MM.1S (cell line): ENCODE results near the gene CLDND2.

ENCODE experiments used
- DNase-seq: peaks from one replicate; pipeline ENCODE4 v3.0.0-alpha.2; 2015
- H2AFZ ChIP-seq: fragments of 300-600 bp; sonication (generic); 2 replicates; pipeline ENCODE4 v1.6.0; 2016; ENCODE audit warnings: antibody characterized with exemption, low read length
- H3F3A ChIP-seq: fragments of 300-600 bp; sonication (generic); 2 replicates; pipeline ENCODE4 v1.6.1; 2016; ENCODE audit warnings: mild to moderate bottlenecking, antibody characterized with exemption, low read length, moderate library complexity, mixed read lengths; ENCODE audit not compliant: insufficient read depth
- H3K27ac ChIP-seq: fragments of 300-600 bp; sonication (generic); 2 replicates; pipeline ENCODE4 v1.5.1; 2016; ENCODE audit warnings: mild to moderate bottlenecking, low read length
- H3K27me3 ChIP-seq: fragments of 300-600 bp; sonication (generic); replicated peaks from 2 replicates; pipeline ENCODE4 v1.6.0; 2016; ENCODE audit warnings: low read length; ENCODE audit not compliant: insufficient read depth
- H3K36me3 ChIP-seq: fragments of 300-600 bp; sonication (generic); replicated peaks from 2 replicates; pipeline ENCODE4 v1.6.1; 2016; ENCODE audit warnings: mild to moderate bottlenecking, low read length, mixed read lengths; ENCODE audit not compliant: insufficient read depth
- H3K4me1 ChIP-seq: fragments of 300-600 bp; sonication (generic); 2 replicates; pipeline ENCODE4 v1.6.1; 2016; ENCODE audit warnings: low read length, mixed read lengths
- H3K4me2 ChIP-seq: fragments of 300-600 bp; sonication (generic); 2 replicates; pipeline ENCODE4 v1.6.0; 2016; ENCODE audit warnings: low read depth, low read length
- H3K4me3 ChIP-seq: fragments of 300-600 bp; sonication (generic); 2 replicates; pipeline ENCODE4 v1.5.1; 2016; ENCODE audit warnings: low read length, mixed read lengths
- H3K79me2 ChIP-seq: fragments of 300-600 bp; sonication (generic); 2 replicates; pipeline ENCODE4 v1.6.1; 2016; ENCODE audit warnings: mixed run types, low read length, mixed read lengths
- H3K9ac ChIP-seq: fragments of 300-600 bp; sonication (generic); 2 replicates; pipeline ENCODE4 v1.6.1; 2016; ENCODE audit warnings: low read length, mixed read lengths
- H3K9me2 ChIP-seq: fragments of 300-600 bp; sonication (generic); replicated peaks from 2 replicates; pipeline ENCODE4 v1.6.1; 2016; ENCODE audit warnings: mild to moderate bottlenecking, low read length, mixed read lengths; ENCODE audit not compliant: insufficient read depth
- H3K9me3 ChIP-seq: fragments of 300-600 bp; sonication (generic); replicated peaks from 2 replicates; pipeline ENCODE4 v1.6.1; 2016; ENCODE audit warnings: mild to moderate bottlenecking, low read length, mixed read lengths; ENCODE audit not compliant: insufficient read depth
- H4K20me1 ChIP-seq: fragments of 300-600 bp; sonication (generic); 2 replicates; pipeline ENCODE4 v1.6.1; 2016; ENCODE audit warnings: mild to moderate bottlenecking, low read length, moderate library complexity, mixed read lengths; ENCODE audit not compliant: insufficient read depth
- CTCF ChIP-seq: fragments of 300-600 bp; sonication (generic); IDR thresholded peaks from 2 replicates; pipeline ENCODE4 v1.5.1; 2016; ENCODE audit warnings: antibody characterized with exemption, low read length, mixed read lengths
- EZH2 ChIP-seq: fragments of 300-600 bp; sonication (generic); optimal IDR thresholded peaks from 2 replicates; pipeline ENCODE3; 2017; ENCODE audit warnings: low read depth, mild to moderate bottlenecking, antibody characterized with exemption, low read length, mixed read lengths
- EZH2phosphoT487 ChIP-seq: fragments of 300-600 bp; sonication (generic); IDR thresholded peaks from 2 replicates; pipeline ENCODE4 v1.6.1; 2018; ENCODE audit warnings: antibody characterized with exemption, low read length

The CLDND2 gene

GRCh38 chr19:51365211-51365964, 3.4 kb downstream of the CLDND2 start:
- Histone ChIP-seq H3K9me2 (no peaks in the 10 kb centered on the region), H4K20me1 (no peaks in the 10 kb centered on the region), H2AFZ (no peak overlapping the region), H3K4me1 (no peaks in the 10 kb centered on the region), H3K4me2 (no peak overlapping the region), H3K36me3 (no peaks in the 10 kb centered on the region), H3K79me2 (no peaks in the 10 kb centered on the region), H3K9ac (no peak overlapping the region), H3K27me3 (no peaks in the 10 kb centered on the region), H3K27ac (no peak overlapping the region), H3K4me3 (no peak overlapping the region), H3F3A (no peaks in the 10 kb centered on the region), H3K9me3 (no peaks in the 10 kb centered on the region)
- no peak for DNase-seq
- TF ChIP-seq CTCF = no peak
- TF ChIP-seq EZH2 = no peak
- no peak for TF ChIP-seq EZH2phosphoT487

GRCh38 chr19:51364200-51365106, 4.3 kb downstream of the CLDND2 start:
- no peaks in the 10 kb centered on the region for H4K20me1 ChIP-seq
- DNase-seq = no peak
- H3K27ac ChIP-seq = no peak overlapping the region
- H3K4me2 ChIP-seq = no peak overlapping the region
- H3K36me3 ChIP-seq = no peaks in the 10 kb centered on the region
- no peaks in the 10 kb centered on the region for H3F3A ChIP-seq
- H3K27me3 ChIP-seq = no peaks in the 10 kb centered on the region
- H3K4me1 ChIP-seq = no peaks in the 10 kb centered on the region
- H3K9me2 ChIP-seq = no peaks in the 10 kb centered on the region
- no peak overlapping the region for H3K9ac ChIP-seq
- no peak overlapping the region for H2AFZ ChIP-seq
- H3K9me3 ChIP-seq = no peaks in the 10 kb centered on the region
- H3K79me2 ChIP-seq = no peaks in the 10 kb centered on the region
- no peak overlapping the region for H3K4me3 ChIP-seq
- TF ChIP-seq EZH2phosphoT487 (no peak), CTCF (no peak)

- H3K9me2 ChIP-seq = no peaks in the 10 kb centered on the region
- H4K20me1 ChIP-seq = no peaks in the 10 kb centered on the region
- no peaks in the 10 kb centered on the region for H3K9me3 ChIP-seq
- H3K36me3 ChIP-seq = no peaks in the 10 kb centered on the region
- H3K27me3 ChIP-seq = no peaks in the 10 kb centered on the region
- no peak overlapping the region for H3K4me3 ChIP-seq
- H2AFZ ChIP-seq = no peak overlapping the region
- no peak overlapping the region for H3K27ac ChIP-seq
- no peaks in the 10 kb centered on the region for H3K79me2 ChIP-seq
- no peaks in the 10 kb centered on the region for H3K4me1 ChIP-seq
- no peaks in the 10 kb centered on the region for H3F3A ChIP-seq
- DNase-seq = no peak
- H3K9ac ChIP-seq = no peak overlapping the region
- TF ChIP-seq EZH2 = no peak
- no peak for TF ChIP-seq CTCF
- no peak for TF ChIP-seq EZH2phosphoT487
- no peak overlapping the region for H3K4me2 ChIP-seq
These were observed 7.6 kb downstream of the CLDND2 start for GRCh38 chr19:51361239-51361638.
